SW 1271 (cell line): ENCODE results near the gene CAMK1D.
"Not testable (repeated sequence)": the region's sequence is repeated elsewhere in the genome, so short reads cannot be mapped to it uniquely, and the experiment has no call there.

Source experiments
- DNase-seq, 2 experiments: peaks; one replicate each; lab custom pipeline; 2025; lab: John Stamatoyannopoulos, UW

Gene CAMK1D

DNA sequence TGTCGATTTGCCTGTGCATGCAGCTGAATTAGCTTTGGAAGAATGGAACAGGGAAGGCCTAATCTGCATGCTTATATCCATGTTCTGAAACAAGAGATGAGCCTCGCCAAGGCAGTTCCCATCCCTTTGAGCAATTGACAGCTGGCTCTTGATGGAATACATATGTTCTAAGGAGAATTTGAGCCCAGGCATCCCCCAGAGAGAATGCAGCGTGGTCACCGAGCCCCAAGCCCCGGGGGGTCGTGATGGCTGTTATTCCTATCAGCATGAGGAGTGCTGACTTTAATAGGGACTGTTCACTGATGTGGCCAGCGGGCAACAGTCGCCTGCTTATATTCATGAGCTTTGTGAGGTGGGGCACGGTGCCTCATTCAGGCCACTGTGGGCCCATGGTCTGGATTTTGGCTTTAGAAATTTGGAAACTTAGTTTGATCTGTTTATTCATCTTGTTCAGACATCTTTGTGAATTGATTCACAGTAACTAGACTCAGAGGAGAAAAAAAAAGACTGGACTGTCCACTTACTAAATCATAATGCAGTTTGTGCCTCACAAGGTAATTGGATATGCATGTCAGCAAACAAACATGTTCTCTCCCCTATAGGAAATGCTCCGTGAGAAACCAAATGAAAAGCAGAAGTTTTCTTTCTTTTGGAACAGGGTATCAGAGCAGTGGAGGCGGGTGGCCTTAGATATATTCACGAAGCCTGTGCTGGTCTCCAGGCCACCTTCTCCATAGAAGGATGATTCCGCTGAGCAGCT is 447.2 kb downstream of the CAMK1D start:
- no peak for DNase-seq

DNA sequence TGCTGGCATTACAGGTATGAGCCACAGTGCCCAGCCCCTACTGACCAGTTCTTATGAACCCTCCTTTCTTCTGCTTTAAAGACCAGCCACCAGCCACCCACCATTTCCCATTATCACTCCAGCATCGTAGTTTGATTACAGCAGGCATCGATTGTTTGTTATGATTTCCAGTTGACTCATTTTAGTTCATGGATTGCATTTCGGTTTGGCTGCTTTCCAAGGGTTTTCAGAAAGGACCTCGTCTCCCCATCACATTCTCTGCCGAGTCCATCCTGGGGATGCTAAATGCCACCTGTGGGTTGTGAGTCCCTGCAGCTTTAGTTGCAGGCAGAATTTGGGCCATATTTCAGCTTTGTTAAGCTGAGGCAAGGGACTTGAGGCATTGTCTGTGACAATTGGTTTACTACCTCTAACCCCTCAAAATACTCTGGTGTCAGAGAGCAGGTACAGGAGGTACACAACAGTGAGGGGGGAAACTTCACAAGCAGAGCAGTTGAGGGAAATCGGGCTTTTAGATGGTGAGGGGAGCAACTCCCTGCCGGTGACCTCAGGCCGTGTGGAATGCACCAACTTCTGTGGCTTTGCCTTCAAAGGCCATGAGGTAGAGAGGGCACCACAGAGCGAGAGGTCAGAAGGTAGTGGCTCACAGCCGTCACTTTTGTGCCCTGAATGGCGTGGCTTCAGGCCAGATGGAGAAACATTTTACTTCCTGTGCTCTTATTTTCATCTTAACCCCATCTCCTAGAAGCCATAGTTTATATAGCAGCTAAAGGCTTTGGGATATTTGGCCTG is 448.3 kb downstream of the CAMK1D start:
- DNase-seq = no peak

- DNase-seq = no peak
Observed at GRCh38 chr10:12799144-12799543, 449.8 kb downstream of the CAMK1D start.

GRCh38 chr10:12799714-12800113 is 450.4 kb downstream of the CAMK1D start:
- no peak for DNase-seq

DNA sequence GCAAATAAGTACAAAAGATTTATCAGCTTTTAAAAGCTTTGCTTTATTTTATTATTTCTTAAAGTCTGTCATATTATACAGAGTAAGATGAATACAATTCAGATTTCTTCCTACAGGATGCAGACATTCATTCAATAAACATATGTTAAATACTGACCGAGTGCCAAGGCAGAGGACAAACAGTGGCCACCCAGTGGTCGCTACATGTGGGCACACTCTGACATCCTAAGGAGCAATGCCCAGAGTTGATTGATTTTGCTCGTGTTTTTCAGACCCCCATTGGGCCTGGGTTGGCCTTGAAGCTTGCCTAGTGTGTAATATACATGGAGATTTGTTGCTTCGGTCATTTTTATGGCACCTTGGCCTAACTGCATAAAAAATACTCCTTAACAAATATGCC is 451.0 kb downstream of the CAMK1D start:
- no peak for DNase-seq

GRCh38 chr10:12801214-12802087 is 452.1 kb downstream of the CAMK1D start:
- DNase-seq = no peak

DNA sequence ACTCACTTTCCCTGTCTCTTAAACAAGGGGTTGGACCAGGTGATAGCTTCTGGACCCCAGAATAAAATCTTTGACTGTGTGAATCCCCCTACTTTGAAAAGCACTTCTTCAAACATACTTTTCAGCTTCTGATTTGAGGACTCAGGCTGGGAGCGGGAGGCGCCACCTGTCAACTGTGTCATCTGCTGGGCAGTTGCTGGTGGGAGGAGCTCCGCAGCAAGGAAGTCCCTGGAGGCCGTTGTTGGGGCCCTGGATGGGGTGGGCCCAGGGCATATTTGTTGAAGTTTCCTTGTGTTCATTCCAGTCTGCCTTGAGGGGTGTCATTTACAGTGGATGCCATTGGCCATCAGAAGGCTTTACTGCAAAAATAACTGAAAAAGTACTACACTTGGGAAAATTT is 454.4 kb downstream of the CAMK1D start:
- DNase-seq = no peak

DNA sequence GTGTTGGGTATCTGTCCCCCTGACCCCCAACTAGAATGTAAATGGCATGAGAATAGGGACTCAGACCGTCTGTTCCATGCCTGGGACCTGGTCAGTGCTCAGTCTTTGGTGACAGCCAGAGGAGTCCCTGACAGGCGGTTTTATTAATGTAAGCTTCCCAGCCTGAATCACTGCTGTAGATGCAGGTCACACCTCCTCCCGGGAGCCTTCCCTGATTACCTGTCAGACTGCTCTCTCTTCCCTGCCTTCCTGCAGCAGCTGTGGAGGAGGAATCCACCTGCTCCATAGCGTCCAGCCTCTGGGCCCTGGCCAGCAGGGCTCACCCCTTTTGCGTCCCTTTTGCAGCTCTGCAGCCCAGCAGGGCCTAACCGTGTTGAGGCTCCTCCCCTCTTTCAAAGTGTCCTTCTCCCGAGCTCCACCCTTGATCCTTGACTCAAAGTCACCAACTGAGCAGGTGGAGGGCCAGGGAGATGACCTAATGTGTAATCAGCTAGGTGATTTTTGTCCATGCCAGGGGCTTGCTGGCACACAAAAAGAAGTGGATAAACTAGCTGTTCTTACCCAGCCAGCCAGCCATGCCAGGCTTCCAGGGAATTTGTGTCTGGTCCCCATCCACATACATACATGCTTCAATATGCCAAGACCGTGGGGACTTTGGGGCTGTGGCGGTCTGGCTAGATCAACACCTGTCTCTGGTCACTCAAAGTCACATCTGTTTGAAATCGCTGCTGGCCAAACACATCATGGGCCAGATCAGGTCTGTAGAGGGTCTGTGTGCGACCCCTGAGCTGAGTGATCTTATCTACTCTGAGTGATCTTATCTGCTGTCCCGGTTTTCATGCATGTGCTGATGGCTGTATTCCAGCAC is 457.1 kb downstream of the CAMK1D start:
- no peak for DNase-seq

GRCh38 chr10:12807096-12807755 is 457.9 kb downstream of the CAMK1D start:
- no peak for DNase-seq

DNA sequence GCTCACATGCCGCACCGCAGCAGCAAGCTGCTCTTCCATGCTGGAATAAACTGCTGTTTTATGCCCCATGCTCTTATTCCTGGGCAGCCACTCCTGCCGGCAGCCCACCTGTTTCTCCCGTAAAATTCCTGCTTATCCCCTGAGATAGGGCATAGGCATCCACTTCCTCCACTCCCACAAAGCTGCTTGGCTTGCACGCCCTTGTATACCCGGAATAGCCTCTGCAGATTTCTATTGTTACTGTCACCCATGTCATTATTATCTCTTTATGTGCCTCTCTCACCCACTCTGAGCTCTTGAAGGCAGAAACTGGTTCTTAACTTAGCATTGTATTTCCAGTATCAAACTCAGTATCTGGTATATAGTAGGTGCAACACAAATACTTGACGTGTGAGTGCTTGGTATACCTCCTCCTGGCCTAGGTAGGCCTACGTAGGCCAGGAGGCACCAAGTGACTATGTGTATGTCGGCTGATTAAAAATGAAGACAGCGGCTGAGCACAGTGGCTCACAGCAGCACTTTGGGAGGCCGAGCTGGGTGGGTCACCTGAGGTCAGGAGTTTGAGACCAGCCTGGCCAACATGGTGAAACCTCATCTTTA is 458.8 kb downstream of the CAMK1D start:
- DNase-seq = no peak

- not testable (repeated sequence) for DNase-seq
Observed at GRCh38 chr10:12810046-12810445, 460.7 kb downstream of the CAMK1D start.

GRCh38 chr10:12811826-12812225 is 462.5 kb downstream of the CAMK1D start:
- DNase-seq = no peak

- DNase-seq = no peak
Observed at GRCh38 chr10:12812571-12812970, 463.2 kb downstream of the CAMK1D start.

- DNase-seq = no peak
Observed at GRCh38 chr10:12814166-12814565, 464.8 kb downstream of the CAMK1D start.

DNA sequence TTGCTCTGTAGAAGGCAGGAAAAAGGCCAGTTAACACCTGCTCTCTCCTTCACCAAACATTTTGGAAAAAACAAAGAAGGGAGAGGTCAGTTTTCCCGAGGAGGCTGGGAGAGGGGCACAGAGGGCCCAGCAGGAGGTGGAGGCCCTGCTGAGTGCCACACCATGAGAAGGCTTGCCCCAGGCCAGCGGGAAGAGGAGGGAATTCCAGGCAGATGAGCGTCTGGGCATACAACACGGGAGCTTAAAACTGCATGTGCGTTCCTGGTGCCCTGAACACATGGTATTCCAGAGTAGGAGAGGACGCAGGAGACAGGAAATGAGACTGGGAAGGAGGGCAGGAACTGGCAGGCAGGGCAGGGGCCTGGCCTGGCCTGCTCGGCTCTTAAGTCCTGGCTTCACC is 469.7 kb downstream of the CAMK1D start:
- no peak for DNase-seq

- no peak for DNase-seq
Observed at GRCh38 chr10:12819656-12820055, 470.3 kb downstream of the CAMK1D start.

DNA sequence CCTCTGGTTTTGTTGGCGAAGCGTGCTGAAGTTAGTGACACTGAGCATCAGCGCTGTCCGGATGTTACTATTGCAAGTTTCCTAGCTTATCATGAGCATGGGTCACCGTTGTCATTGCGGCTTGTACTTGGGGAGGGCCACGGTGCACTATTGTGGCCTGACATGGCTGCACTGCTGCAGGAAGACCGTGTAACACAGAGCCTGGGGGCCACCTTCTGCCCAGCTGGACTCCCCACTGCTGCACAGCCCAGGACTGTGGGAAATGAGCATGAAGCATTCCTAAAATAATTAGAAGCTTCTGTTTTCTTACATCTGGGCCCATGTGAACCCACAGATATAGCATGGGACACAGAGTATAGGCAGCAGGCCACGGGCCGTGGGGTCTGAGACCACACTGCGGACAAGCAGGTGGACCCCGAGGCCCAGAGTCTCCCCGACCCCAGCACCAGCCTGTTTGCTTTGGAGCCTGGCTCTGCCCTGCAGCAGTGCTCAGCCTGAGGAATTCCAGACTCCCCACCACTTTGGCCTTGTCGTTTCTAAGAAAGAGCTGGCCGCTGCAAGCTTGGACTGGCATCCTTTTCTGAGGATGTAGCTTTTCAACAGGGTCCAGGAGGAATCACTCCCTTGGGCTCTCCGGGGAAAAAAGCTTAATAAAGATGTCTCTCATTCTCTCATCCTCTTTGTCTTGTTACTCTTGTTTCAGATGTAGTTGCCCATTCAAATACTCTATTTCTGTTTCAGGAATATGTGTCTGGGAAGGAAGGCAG is 473.0 kb downstream of the CAMK1D start:
- no peak for DNase-seq

- DNase-seq = no peak
Observed at GRCh38 chr10:12822893-12823170, 473.5 kb downstream of the CAMK1D start.

DNA sequence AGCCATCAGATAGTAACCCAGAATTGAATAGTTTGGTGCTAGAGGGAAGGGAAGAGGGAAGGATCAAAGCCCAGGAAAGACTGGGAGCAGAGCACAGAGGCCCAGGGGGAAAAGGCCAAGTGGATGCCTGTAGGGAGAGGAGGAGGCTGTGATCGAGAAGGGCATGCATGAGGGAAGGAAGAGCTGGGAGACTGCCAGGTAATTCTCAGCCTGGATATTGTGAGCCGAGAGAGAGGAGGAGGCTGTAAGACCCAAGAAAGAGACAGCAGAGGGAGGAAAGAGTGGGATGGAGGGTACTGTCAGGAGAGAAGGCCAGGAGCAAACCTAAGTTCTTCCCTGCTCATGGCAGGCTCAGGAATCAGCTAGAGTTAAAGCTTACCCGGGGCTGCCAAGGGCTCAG is 474.0 kb downstream of the CAMK1D start:
- DNase-seq = no peak

- no peak for DNase-seq
Observed at GRCh38 chr10:12825260-12825849, 476.0 kb downstream of the CAMK1D start.
